Cortex of kidney (tissue), 1 donor: ENCODE measurements around the gene ADAMTS7.
"Not testable (repeated sequence)": the region's sequence is repeated elsewhere in the genome, so short reads cannot be mapped to it uniquely, and the experiment has no call there.

ENCODE experiments used
- DNase-seq: peaks from one replicate; lab custom pipeline; 2025; lab: John Stamatoyannopoulos, UW

The ADAMTS7 gene, protein sequence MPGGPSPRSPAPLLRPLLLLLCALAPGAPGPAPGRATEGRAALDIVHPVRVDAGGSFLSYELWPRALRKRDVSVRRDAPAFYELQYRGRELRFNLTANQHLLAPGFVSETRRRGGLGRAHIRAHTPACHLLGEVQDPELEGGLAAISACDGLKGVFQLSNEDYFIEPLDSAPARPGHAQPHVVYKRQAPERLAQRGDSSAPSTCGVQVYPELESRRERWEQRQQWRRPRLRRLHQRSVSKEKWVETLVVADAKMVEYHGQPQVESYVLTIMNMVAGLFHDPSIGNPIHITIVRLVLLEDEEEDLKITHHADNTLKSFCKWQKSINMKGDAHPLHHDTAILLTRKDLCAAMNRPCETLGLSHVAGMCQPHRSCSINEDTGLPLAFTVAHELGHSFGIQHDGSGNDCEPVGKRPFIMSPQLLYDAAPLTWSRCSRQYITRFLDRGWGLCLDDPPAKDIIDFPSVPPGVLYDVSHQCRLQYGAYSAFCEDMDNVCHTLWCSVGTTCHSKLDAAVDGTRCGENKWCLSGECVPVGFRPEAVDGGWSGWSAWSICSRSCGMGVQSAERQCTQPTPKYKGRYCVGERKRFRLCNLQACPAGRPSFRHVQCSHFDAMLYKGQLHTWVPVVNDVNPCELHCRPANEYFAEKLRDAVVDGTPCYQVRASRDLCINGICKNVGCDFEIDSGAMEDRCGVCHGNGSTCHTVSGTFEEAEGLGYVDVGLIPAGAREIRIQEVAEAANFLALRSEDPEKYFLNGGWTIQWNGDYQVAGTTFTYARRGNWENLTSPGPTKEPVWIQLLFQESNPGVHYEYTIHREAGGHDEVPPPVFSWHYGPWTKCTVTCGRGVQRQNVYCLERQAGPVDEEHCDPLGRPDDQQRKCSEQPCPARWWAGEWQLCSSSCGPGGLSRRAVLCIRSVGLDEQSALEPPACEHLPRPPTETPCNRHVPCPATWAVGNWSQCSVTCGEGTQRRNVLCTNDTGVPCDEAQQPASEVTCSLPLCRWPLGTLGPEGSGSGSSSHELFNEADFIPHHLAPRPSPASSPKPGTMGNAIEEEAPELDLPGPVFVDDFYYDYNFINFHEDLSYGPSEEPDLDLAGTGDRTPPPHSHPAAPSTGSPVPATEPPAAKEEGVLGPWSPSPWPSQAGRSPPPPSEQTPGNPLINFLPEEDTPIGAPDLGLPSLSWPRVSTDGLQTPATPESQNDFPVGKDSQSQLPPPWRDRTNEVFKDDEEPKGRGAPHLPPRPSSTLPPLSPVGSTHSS (N-terminal part only)

DNA sequence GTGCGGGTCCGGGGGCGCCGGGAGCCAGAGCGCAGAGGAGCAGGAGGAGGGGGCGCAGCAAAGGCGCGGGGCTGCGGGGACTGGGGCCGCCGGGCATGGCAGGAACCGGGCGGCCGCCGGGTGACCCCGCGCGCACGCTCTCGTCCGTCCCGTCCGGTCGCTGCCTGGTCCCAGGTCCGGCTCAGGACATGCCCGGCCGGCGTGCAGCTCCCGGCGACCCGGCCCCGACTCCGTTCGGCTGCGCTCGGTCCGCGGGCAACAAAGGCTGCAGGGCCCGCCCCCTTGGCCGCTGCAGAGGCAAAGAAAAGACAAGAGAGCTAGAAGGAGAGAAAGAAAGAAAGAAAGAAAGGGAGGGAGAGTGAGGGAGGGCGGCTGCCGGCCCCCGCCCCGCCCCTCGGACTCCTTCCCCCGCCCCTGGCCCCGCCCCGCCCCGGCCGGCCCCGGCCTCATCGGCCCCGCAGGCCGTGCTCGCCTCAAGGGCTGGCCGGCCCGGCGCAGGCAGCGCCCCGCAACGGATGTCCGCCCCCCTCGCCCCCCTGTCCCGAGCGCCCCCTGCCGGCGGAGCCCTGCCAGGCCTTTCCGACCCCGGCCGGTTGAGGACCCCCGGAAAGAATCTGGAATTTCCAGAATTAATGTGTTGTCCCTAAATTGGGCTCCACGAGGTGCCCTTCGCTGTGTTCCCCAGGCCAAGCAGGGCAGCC lies at the start of gene ADAMTS7:
Gene ADAMTS7 (minus strand): TSS at position 341 of the 701 bp plus-strand sequence. CDS start 244 bp downstream, at position 97.
- no peak for DNase-seq

- DNase-seq, result no peak
These were observed 48.9 kb upstream of the ADAMTS7 start for GRCh38 chr15:78859971-78860719.

DNA sequence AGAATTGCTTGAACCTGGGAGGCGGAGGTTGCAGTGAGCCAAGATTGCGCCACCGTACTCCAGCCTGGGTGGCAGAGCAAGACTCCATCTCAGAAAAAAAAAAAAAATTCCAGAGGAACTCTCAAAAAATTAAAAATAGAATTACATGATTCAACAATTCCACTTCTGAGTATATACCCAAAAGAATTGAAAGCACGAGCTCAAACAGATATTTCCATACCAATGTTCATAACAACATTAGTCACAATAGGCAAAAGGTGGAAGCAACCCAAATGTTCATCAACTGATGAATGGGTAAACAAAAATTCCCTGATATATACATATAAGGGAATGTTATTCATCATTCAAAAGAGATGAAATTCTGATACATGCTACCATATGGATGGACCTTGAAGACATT lies 44.5 kb upstream of the ADAMTS7 start:
- no peak for DNase-seq

- no peak for DNase-seq
These were observed 43.6 kb upstream of the ADAMTS7 start for GRCh38 chr15:78854833-78855372.

DNA sequence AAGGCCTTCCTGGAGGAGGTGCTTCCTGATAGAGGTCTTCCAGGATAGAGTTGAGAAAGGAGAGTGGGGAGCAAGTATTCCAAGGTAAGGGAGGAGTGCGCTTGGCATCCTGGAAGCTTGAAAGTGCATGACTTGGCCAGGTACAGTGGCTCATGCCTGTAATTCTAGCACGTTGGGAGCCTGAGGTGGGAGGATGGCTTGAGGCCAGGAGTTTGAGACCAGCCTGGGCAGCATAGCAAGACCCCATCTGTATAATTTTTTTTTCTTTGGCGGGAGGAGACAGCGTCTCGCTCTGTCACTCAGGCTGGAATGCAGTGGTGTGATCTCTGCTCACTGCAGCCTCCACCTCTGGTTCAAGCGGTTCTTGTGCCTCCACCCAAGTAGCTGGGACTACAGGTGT lies 42.2 kb upstream of the ADAMTS7 start:
- no peak for DNase-seq

DNA sequence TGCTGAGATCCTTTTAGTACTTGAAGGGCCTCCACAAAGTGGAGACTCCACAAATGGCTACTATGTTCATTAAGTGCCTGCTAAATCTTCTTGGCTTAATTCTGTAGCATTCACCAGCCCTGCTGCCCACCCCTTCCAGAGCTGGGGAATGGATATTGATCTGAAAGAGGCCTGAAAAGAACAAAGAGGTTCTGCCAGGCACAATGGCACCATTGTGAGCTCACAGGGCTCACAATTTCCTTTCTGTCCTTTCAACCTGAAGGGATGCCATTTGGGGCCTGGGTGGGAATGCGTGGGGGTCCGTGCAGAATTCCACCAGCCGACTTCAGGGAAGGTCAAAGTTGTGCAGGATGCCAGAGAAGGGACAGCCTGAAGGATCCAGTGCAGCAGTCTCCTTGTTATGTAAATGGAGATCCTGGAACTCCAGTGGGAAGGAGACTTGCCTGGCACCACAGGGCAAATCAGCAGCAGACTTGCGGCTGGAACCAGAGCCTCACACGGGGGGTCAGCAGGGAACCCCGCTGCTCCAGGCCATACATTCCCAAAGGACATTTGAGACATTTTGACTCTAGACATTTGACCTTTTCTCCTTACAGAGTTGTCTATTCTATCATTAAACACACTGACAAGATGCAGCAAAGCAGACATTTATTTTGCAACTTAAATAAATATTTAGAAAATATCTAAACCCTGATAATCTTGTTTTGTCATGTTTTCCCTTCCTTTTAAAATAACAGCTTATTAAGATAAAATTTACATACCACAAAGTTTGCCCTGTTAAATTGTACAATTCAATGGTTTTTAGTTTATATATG lies 39.9 kb upstream of the ADAMTS7 start:
- DNase-seq, result no peak

DNA sequence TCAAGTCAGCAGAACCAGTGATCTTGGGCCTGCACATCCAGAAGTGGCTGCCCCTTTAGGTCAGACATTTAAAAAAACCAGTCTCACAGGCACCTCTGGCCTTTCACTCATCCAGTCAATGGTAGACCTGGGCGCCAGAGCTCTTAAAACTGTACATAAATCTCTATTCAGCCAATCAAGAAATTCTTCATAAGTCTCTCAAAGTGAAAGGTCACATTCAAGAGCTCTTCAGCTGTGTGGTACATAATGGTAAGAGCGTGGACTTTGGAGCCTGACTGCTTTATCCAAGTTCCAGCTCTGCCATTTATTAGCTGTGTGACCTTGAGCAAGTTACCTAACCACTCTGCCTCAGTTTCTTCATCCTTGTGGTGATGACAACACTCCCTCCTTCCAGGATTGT lies 39.1 kb upstream of the ADAMTS7 start:
- DNase-seq, result no peak

GRCh38 chr15:78847387-78847906 lies 36.2 kb upstream of the ADAMTS7 start:
- not testable (repeated sequence) for DNase-seq

GRCh38 chr15:78846906-78847305 lies 35.6 kb upstream of the ADAMTS7 start:
- not testable (repeated sequence) for DNase-seq

DNA sequence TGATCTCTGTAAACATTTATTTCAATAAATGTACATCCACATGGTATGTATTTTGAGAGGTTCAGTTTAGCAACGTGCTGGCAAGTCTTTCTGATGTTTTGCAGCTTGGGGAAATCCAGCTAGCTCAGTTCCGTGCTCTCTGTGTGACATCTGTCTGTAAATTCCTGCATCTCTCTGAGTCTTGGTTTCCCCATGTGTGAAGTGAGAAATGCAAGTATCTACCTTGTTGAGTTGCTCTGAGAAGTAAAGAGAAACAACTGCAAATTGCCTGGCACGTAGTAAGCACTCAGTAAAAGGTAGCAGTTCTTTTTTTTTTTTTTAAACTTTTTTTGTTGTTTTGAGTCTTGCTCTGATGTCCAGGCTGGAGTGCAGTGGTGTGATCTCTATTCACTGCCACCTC lies 31.3 kb upstream of the ADAMTS7 start:
- no peak for DNase-seq

DNA sequence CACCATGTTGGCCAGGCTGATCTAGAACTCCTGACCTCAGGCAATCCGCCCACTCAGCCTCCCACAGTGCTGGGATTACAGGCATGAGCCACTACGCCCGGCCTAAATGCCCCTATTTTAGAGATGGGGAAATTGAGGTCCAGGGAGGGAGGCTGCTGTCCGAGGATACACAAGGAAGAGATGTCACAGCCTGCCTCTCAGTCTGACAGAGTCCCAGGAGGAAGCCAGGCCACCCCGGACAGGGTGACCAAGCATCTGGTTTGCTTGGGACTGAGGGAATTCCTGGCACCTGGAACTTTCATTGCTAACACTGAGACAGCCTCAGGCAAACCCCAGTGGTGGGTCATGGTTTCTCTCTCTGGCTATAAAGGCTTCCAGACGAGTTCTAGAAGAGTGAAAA lies 30.6 kb upstream of the ADAMTS7 start:
- no peak for DNase-seq

DNA sequence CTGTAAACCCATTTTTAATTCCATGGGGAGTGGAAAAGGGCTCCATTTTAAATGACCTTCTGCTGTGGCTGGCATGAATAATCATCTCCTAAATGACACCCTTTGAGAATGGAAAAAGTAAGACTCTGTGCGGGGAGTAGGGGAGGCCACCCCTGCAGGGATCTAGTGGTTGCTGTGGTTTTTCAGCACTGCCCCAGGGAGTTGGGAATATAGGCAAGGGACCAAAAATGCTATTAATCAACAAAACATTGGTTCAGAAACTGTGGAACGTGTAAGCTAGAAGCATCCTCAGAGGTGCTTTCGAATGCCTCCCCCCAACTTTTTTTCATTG lies 30.1 kb upstream of the ADAMTS7 start:
- no peak for DNase-seq

- DNase-seq, result no peak
These were observed 29.6 kb upstream of the ADAMTS7 start for GRCh38 chr15:78840661-78841375.

DNA sequence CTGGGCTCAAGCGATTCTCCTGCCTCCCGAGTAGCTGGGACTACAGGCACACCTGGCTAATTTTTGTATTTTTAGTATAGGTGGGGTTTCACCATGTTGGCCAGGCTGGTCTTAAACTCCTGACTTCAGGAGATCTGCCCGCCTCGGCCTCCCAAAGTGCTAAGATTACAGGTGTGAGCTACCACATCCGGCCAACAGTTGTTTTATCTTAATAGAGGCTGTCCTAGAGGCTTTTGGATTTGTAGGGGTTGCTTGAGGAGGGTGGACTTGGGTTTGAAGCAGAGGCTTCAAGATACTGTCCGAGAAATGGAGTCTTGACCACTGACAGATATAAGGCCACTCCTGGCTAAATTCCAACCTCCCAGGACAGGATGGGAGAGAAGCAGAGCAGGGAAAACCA lies 27.9 kb upstream of the ADAMTS7 start:
- not testable (repeated sequence) for DNase-seq

DNA sequence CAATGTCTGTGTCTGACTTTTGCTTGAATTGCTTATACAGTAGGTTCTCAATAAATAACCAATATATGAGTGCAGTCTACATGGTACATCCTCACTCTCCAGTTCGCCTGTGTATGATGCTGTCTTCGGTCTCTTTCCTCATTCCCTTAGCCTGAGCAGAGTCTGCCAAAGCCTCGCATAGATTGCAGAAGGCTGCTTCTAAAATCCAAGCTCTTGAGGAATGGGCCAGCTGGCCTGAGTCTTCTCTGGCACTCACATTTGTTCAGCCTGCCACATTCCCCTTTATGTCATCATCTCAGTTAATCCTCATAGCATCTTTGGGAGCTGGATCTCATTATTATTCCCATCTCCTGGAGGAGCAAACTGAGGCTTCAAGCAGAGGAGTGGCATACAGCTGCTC lies 27.2 kb upstream of the ADAMTS7 start:
- no peak for DNase-seq

GRCh38 chr15:78837543-78837942 lies 26.3 kb upstream of the ADAMTS7 start:
- no peak for DNase-seq

DNA sequence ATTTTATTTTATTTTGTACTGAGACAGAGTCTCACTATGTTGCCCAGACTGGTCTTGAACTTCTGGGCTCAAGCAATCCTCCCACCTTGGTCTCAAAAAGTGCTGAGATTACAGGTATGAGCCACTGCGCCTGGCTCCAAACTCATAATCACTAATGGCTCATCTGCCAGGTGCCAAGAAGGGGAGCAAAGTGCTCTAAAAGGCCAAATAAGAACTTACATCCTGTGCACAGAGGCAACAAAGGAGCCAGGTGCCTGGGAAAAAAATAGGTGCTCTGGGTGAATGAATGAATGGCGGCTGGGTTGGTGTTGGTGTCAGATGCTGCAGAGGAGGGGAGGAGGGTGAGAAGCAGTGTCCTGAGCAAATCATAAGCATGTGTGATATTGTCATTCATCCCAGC lies 25.9 kb upstream of the ADAMTS7 start:
- DNase-seq, result no peak

GRCh38 chr15:78836333-78836732 lies 25.1 kb upstream of the ADAMTS7 start:
- DNase-seq, result no peak
